H9 (cell line): Measurements from ENCODE around the gene ARMC9. TPM values are rescaled to one million over a fixed set of nuclear protein-coding genes. Genes with fewer than 3 reads are reported as not detected.

Source experiments
- DNase-seq: peaks from one replicate; pipeline ENCODE4 v3.0.0-alpha.2; 2017
- H2AFZ ChIP-seq: one replicate; pipeline ENCODE4 v1.6.1; 2013; ENCODE audit warnings: mild to moderate bottlenecking, low read length, control low read depth, moderate library complexity
- H2AK5ac ChIP-seq: 2 replicates; pipeline ENCODE4 v1.6.1; 2013; ENCODE audit warnings: low read length, control low read depth, mixed read lengths; ENCODE audit not compliant: insufficient read length
- H2BK120ac ChIP-seq: one replicate; pipeline ENCODE4 v1.6.1; 2013; ENCODE audit warnings: low read depth, mild to moderate bottlenecking, low read length, control low read depth, inconsistent platforms; ENCODE audit not compliant: poor library complexity, severe bottlenecking
- H2BK12ac ChIP-seq: 2 replicates; pipeline ENCODE4 v1.6.1; 2013; ENCODE audit warnings: low read length, control low read depth, mixed read lengths, low read depth; ENCODE audit not compliant: insufficient read length
- H2BK15ac ChIP-seq: 2 replicates; pipeline ENCODE4 v1.6.1; 2013; ENCODE audit warnings: low read depth, low read length, control low read depth
- H2BK20ac ChIP-seq: one replicate; pipeline ENCODE4 v1.6.1; 2013; ENCODE audit warnings: low read depth, mild to moderate bottlenecking, low read length, control low read depth, inconsistent platforms; ENCODE audit not compliant: poor library complexity, severe bottlenecking
- H2BK5ac ChIP-seq: 2 replicates; pipeline ENCODE4 v1.6.1; 2013; ENCODE audit warnings: low read length, control low read depth, mixed read lengths; ENCODE audit not compliant: insufficient read length
- H3K14ac ChIP-seq: 2 replicates; pipeline ENCODE4 v1.6.1; 2013; ENCODE audit warnings: low read length, control low read depth; ENCODE audit not compliant: insufficient read depth
- H3K18ac ChIP-seq: 2 replicates; pipeline ENCODE4 v1.6.1; 2013; ENCODE audit warnings: low read depth, mild to moderate bottlenecking, mixed read lengths, low read length, control low read depth; ENCODE audit not compliant: insufficient read length
- H3K23ac ChIP-seq: 2 replicates; pipeline ENCODE4 v1.6.1; 2013; ENCODE audit warnings: low read length, control low read depth, mixed read lengths, low read depth; ENCODE audit not compliant: insufficient read length
- H3K23me2 ChIP-seq: 2 replicates; pipeline ENCODE4 v1.6.1; 2013; ENCODE audit warnings: low read depth, mild to moderate bottlenecking, mixed read lengths, low read length, control low read depth; ENCODE audit not compliant: insufficient read length, poor library complexity, severe bottlenecking
- H3K27ac ChIP-seq: 2 replicates; pipeline ENCODE4 v1.5.1; 2013; ENCODE audit warnings: low read length, control low read depth, mixed read lengths, low read depth; ENCODE audit not compliant: insufficient read length
- H3K27me3 ChIP-seq: 2 replicates; pipeline ENCODE4 v1.6.1; 2013; ENCODE audit warnings: low read length, control low read depth, inconsistent platforms; ENCODE audit not compliant: insufficient read depth
- H3K4ac ChIP-seq: 2 replicates; pipeline ENCODE4 v1.6.1; 2013; ENCODE audit warnings: low read depth, mild to moderate bottlenecking, control low read depth, inconsistent platforms, low read length, moderate library complexity
- H3K4me1 ChIP-seq: 2 replicates; pipeline ENCODE4 v1.6.1; 2013; ENCODE audit warnings: low read length, control low read depth, inconsistent platforms; ENCODE audit not compliant: insufficient read depth
- H3K4me2 ChIP-seq: 2 replicates; pipeline ENCODE4 v1.6.1; 2013; ENCODE audit warnings: low read length, control low read depth, mixed read lengths; ENCODE audit not compliant: insufficient read length, insufficient read depth
- H3K56ac ChIP-seq: 2 replicates; pipeline ENCODE4 v1.6.1; 2013; ENCODE audit warnings: low read depth, mild to moderate bottlenecking, mixed read lengths, low read length, control low read depth; ENCODE audit not compliant: insufficient read length
- H3K79me1 ChIP-seq: 2 replicates; pipeline ENCODE4 v1.6.1; 2013; ENCODE audit warnings: low read depth, mild to moderate bottlenecking, moderate library complexity, low read length, control low read depth, inconsistent platforms; ENCODE audit not compliant: insufficient read depth, poor library complexity, severe bottlenecking
- H3K79me2 ChIP-seq: 2 replicates; pipeline ENCODE4 v1.6.1; 2013; ENCODE audit warnings: low read length, control low read depth, inconsistent platforms; ENCODE audit not compliant: insufficient read depth
- H3K9ac ChIP-seq: 2 replicates; pipeline ENCODE4 v1.6.1; 2013; ENCODE audit warnings: low read length, control low read depth, mixed read lengths; ENCODE audit not compliant: insufficient read length; ENCODE audit errors: extremely low read depth
- H3K9me3 ChIP-seq: one replicate; pipeline ENCODE4 v1.6.1; 2013; ENCODE audit warnings: low read depth, low read length, inconsistent platforms; ENCODE audit not compliant: control insufficient read depth
- H3T11ph ChIP-seq: one replicate; pipeline ENCODE4 v1.6.1; 2013; ENCODE audit warnings: mild to moderate bottlenecking, low read length, control low read depth, inconsistent platforms
- H4K20me1 ChIP-seq: one replicate; pipeline ENCODE4 v1.6.1; 2013; ENCODE audit not compliant: control insufficient read depth, insufficient read length, insufficient read depth
- H4K5ac ChIP-seq: 2 replicates; pipeline ENCODE4 v1.6.1; 2013; ENCODE audit warnings: low read depth, mild to moderate bottlenecking, mixed read lengths, low read length, control low read depth; ENCODE audit not compliant: insufficient read length
- H4K8ac ChIP-seq: replicated peaks from 2 replicates; pipeline ENCODE4 v1.6.1; 2013; ENCODE audit warnings: low read length, control low read depth, mixed read lengths, low read depth; ENCODE audit not compliant: insufficient read length
- H4K91ac ChIP-seq: 2 replicates; pipeline ENCODE4 v1.6.1; 2013; ENCODE audit warnings: low read depth, mild to moderate bottlenecking, moderate library complexity, mixed read lengths, low read length, control low read depth; ENCODE audit not compliant: insufficient read length
- H3K27ac Mint-ChIP-seq, 3 experiments: 2 replicates in 2 of 3; 3 replicates in 1 of 3; pipeline ENCODE4 v1.8.0; 2020 to 2021; ENCODE audit warnings: mixed read lengths in 3 of 3, mild to moderate bottlenecking in 1 of 3, moderate library complexity in 1 of 3
- H3K27me3 Mint-ChIP-seq: 2 replicates; pipeline ENCODE4 v1.8.0; 2021; ENCODE audit warnings: low read depth, mild to moderate bottlenecking, moderate library complexity, mixed read lengths
- H3K36me3 Mint-ChIP-seq, 3 experiments: 2 replicates in 2 of 3; 3 replicates in 1 of 3; pipeline ENCODE4 v1.8.0; 2020 to 2021; ENCODE audit warnings: low read depth in 3 of 3, mixed read lengths in 3 of 3; ENCODE audit not compliant: insufficient read depth in 1 of 3
- H3K4me1 Mint-ChIP-seq, 2 experiments: 2 replicates each; pipeline ENCODE4 v1.8.0; 2020; ENCODE audit warnings: mixed read lengths in 2 of 2
- H3K4me3 Mint-ChIP-seq, 2 experiments: 2 replicates in 1 of 2; 3 replicates in 1 of 2; pipeline ENCODE4 v1.8.0; 2020 to 2021; ENCODE audit warnings: mild to moderate bottlenecking in 2 of 2, mixed read lengths in 2 of 2, moderate library complexity in 1 of 2
- H3K9me3 Mint-ChIP-seq, 2 experiments: 2 replicates in 1 of 2; 3 replicates in 1 of 2; pipeline ENCODE4 v1.8.0; 2020; ENCODE audit warnings: mild to moderate bottlenecking in 2 of 2, mixed read lengths in 2 of 2, moderate library complexity in 1 of 2
- WGBS: extraction: QIAGEN DNeasy Blood & Tissue Kit; methylation state at CpG from one replicate; pipeline ENCODE4 v1.1.7; 2013; ENCODE audit warnings: missing lambda C conversion rate, low lambda C conversion rate, mixed read lengths; ENCODE audit not compliant: insufficient read length; ENCODE audit errors: extremely low coverage; 5-methylcytosine and 5-hydroxymethylcytosine counted together
- total RNA-seq: library from RNA; stranded (reverse); gene quantifications from 2 replicates; pipeline ENCODE4 v1.2.1, GENCODE V29; 2021
- TF ChIP-seq, protein P1 (sequence below): fragments of 200-600 bp; sonication (generic); conservative IDR thresholded peaks from 3 replicates; pipeline ENCODE4 v1.8.0; 2021; ENCODE audit warnings: antibody characterized with exemption, mild to moderate bottlenecking

ARMC9 gene
- total RNA-seq, 1 experiment from 2014 or later = 37.6 TPM

DNA sequence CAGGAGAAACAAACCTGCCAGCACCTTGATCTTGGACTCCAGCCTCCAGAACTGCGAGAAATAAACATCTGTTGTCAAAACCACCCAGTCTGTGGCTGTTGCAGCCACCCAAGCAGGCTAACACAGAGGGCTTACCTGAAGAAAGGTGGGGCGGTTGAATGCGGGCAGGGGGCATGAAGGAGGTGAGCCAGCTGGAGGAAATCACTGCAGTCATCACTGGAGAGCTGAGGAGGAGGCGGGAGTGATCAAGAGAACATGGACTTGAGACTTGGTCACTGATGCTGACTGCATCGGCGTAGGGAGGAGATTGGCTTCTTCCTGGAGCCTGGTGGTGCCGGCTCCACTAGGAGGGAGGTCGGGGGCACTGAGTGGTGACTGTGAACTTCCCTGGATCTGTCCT, 14.6 kb upstream of the ARMC9 start:
- peaks cover 27 to 31% of the 10 kb centered on the region in 2 experiments for H3K4me1 Mint-ChIP-seq
- H3K56ac ChIP-seq = no peak overlapping the region
- H2BK120ac ChIP-seq = no peak overlapping the region
- H3K27me3 ChIP-seq = no peaks in the 10 kb centered on the region
- H3K79me1 ChIP-seq = no peaks in the 10 kb centered on the region
- H2BK12ac ChIP-seq = no peak overlapping the region
- H2BK5ac ChIP-seq = no peak overlapping the region
- H3K4me3 Mint-ChIP-seq = no peak overlapping the region
- no peak overlapping the region for H4K8ac ChIP-seq
- H3K27me3 Mint-ChIP-seq = no peaks in the 10 kb centered on the region; the same call in none of the 2 replicates
- no peak overlapping the region for H2AK5ac ChIP-seq
- TF ChIP-seq, protein P1, sequence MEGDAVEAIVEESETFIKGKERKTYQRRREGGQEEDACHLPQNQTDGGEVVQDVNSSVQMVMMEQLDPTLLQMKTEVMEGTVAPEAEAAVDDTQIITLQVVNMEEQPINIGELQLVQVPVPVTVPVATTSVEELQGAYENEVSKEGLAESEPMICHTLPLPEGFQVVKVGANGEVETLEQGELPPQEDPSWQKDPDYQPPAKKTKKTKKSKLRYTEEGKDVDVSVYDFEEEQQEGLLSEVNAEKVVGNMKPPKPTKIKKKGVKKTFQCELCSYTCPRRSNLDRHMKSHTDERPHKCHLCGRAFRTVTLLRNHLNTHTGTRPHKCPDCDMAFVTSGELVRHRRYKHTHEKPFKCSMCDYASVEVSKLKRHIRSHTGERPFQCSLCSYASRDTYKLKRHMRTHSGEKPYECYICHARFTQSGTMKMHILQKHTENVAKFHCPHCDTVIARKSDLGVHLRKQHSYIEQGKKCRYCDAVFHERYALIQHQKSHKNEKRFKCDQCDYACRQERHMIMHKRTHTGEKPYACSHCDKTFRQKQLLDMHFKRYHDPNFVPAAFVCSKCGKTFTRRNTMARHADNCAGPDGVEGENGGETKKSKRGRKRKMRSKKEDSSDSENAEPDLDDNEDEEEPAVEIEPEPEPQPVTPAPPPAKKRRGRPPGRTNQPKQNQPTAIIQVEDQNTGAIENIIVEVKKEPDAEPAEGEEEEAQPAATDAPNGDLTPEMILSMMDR = no peak
- H3K9me3 Mint-ChIP-seq = no peaks in the 10 kb centered on the region
- H2BK20ac ChIP-seq = no peak overlapping the region
- H3K27ac ChIP-seq = no peak overlapping the region
- no peak overlapping the region for H2BK15ac ChIP-seq
- H3K27ac Mint-ChIP-seq = no peak overlapping the region
- H3K4me2 ChIP-seq = no peak overlapping the region
- H3K23me2 ChIP-seq = no peaks in the 10 kb centered on the region
- no peak overlapping the region for H4K91ac ChIP-seq
- WGBS = no CpG with 5 or more reads among the region's 8 CpGs
- no peaks in the 10 kb centered on the region for H4K20me1 ChIP-seq
- peaks cover 4% of the 10 kb centered on the region; the same call in 1 of the 2 replicates for H3K4me1 ChIP-seq
- H3K36me3 Mint-ChIP-seq = no peaks in the 10 kb centered on the region; a peak in 1 of 7 replicates
- no peak overlapping the region for H3K9ac ChIP-seq
- no peak overlapping the region for H3K18ac ChIP-seq
- H3K23ac ChIP-seq = no peak overlapping the region
- DNase-seq = no peak
- no peak overlapping the region for H4K5ac ChIP-seq
- no peak overlapping the region for H3K4ac ChIP-seq
- no peak overlapping the region for H2AFZ ChIP-seq
- no peaks in the 10 kb centered on the region for H3K79me2 ChIP-seq
- H3K9me3 ChIP-seq = no peaks in the 10 kb centered on the region
- no peak overlapping the region for H3K14ac ChIP-seq
- no peak overlapping the region for H3T11ph ChIP-seq
